Right lobe of liver (tissue), 4 donors: ENCODE measurements around the gene CAMKMT.

ENCODE experiments used
- CTCF ChIP-seq, 4 donors: fragments of 200-600 bp in 3 of 4; fragments of 450-650 bp in 1 of 4; IDR thresholded peaks; one replicate each; pipeline versions ENCODE4 v1.5.1 to v1.8.0; 2016 to 2022; ENCODE audit warnings: antibody characterized with exemption in 4 of 4, mild to moderate bottlenecking in 2 of 4
- POLR2A ChIP-seq: fragments of 450-650 bp; IDR thresholded peaks from one replicate; pipeline ENCODE4 v1.6.1; 2017; ENCODE audit warnings: antibody characterized with exemption, mild to moderate bottlenecking
- donor health status: DM: no; HTN: no; CAD: no.
- donor health status: DM: no; HTN: no; CAD: no.
- donor health status: DM: no; HTN: yes; CAD: no.

GRCh38 chr2:44430342-44430741, 68.6 kb downstream of the CAMKMT start:
- TF ChIP-seq CTCF (IDR thresholded peaks at IDR 0.05) (no peak), POLR2A (no peak)
